NCI-H446 (cell line): ENCODE data around the gene ZNF280D.
"Not testable (repeated sequence)": the region's sequence is repeated elsewhere in the genome, so short reads cannot be mapped to it uniquely, and the experiment has no call there.

Source experiments
- DNase-seq, 2 experiments: peaks; one replicate each; lab custom pipeline; 2025; lab: John Stamatoyannopoulos, UW

Gene ZNF280D

DNA sequence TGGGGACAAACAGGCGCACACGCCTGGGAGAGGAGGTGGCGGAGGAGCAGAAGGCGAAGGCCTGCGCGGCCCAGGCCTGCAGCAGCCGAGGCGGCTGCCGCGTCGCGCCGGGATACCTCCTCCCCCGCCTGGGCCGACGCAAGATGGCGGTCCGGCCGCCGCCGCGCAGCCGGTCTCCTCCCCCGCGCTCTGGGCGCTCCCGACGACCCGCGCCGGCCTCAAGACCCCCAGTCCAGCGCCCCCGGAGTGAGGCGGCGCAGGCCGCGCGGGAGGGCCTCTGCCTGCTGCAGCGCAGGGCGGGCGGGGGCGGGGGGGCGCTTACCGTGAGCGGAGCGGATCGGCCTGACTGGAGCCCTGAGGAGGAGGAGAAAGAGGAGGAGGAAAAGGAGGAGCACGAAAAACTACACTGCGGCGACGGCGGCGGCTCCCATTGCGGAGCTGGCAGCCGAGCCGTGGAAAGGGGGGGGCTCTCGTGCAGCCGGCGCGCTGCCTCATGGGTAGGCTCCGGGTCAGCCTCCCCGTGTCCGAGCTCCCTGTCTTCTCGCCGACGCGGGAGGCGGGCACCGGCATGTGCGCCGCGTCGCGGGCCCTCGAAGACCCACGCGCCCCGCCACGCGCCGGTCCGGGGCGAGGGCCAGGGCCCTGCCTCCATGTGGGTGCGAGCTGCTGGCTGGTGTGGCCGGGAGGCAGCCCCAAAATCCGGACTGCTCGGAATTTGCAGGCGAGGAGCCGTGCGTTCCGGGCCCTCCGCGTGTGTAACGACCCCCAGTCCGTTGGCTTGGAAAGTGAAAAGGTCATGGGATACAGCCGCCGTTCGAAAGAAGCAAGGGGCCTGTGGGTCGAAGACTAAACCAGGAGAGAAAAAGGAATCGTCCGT is at the start of gene ZNF280D:
ZNF280D (minus strand) TSS at position 374 of the 877 bp plus-strand sequence. CDS start 26,400 bp downstream, outside the sequence.
- DNase-seq: peak; percentile 65 to 79

DNA sequence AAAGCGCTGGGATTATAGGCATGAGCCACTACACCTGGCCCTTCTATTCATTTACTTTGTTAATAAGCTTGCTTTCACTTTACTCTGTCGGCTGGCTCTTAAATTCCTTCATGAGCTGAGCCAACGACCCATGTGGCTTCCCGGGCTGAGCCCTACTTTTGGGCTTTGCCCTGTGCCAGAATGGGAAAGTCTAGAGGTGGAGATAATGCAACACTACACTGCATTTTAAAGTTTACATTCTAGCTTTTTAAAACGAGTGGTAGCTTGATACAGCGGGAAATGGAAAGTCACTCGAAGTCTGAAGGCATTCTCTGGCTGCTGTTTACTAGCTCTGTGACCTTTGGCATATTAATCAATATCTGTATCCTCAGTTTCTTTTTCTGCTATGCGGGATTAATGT is 49.0 kb upstream of the ZNF280D start:
- no peak for DNase-seq

- no peak for DNase-seq
These were observed 48.4 kb upstream of the ZNF280D start for GRCh38 chr15:56781666-56782065.

- DNase-seq: not testable (repeated sequence)
These were observed 46.9 kb upstream of the ZNF280D start for GRCh38 chr15:56780102-56780725.

DNA sequence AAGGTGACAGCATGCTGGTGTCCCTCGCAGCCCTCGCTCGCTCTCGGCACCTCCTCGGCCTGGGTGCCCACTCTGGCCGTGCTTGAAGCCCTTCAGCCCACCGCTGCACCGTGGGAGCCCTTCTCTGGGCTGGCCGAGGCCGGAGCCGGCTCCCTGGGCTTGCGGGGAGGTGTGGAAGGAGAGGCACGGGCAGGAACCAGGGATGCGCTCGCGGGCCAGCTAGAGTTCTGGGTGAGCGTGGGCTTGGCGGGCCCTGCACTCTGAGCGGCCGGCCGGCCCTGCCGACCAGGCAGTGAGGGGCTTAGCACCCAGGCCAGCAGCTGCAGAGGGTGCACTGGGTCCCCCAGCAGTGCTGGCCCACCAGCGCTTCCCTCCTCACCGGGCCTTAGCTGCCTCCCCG is 46.1 kb upstream of the ZNF280D start:
- not testable (repeated sequence) for DNase-seq

GRCh38 chr15:56778761-56779160 is 45.5 kb upstream of the ZNF280D start:
- no peak for DNase-seq

GRCh38 chr15:56776839-56777238 is 43.5 kb upstream of the ZNF280D start:
- DNase-seq: no peak

DNA sequence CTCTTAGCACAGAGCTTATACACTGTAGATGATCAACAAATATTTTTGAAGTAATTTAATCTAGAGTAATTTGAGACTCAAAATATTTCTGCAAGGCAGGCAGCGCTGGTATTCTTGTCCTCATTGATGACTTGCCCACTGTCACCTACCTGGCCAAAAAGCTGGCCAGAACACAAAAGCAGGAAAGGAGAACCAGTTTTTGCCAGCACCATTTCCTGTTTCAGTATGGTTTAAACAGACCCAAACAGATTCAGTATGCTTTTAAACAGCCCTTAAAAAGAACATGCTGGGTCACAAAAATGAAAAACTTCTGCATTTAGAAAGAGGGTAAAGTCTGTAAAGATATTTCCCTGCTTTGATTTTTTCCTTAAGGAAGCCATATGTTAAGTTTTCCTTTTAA is 42.3 kb upstream of the ZNF280D start:
- DNase-seq: no peak

DNA sequence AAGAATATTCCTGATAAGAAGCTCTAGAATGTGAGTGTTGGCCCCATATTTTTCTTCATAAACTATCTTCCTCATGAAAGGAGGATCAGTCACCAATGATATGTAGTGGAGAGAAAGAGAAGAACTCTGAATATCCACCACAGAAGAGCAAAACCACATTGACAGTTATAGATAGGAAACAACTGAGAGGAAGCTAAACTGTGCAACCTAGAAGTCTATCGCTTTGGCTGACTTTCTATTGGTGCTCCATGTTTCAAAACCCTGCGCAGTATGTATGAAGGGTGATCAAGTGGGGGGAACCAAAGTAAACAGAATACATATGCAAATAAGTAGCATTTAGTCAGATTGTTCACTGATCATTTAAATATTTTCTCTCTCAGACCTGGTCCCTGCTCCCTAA is 41.0 kb upstream of the ZNF280D start:
- no peak for DNase-seq

GRCh38 chr15:56772868-56773639 is 39.7 kb upstream of the ZNF280D start:
- DNase-seq: no peak

- no peak for DNase-seq
These were observed 36.9 kb upstream of the ZNF280D start for GRCh38 chr15:56770173-56770572.

GRCh38 chr15:56767315-56767714 is 34.0 kb upstream of the ZNF280D start:
- DNase-seq: no peak

DNA sequence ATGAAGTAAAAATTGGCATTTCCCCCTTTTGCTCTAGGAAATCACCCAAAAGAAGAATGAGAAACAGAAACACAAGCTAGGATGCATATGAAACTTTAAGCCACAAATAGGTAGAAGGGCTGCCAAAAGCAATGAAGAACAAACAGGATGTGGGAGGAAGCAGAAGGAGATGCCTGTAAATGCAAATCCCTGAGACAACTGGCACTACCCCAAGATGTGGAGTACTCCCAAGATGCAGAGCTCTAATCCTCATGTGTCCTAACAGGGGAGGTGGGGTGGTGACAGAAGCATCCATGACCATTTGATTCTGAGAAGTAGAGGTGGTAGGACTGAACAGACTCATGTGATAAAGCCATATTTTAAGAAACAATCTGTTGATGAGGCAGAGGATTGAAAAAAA is 31.9 kb upstream of the ZNF280D start:
- peak in 1 of 2 experiments; percentile 17 for DNase-seq

DNA sequence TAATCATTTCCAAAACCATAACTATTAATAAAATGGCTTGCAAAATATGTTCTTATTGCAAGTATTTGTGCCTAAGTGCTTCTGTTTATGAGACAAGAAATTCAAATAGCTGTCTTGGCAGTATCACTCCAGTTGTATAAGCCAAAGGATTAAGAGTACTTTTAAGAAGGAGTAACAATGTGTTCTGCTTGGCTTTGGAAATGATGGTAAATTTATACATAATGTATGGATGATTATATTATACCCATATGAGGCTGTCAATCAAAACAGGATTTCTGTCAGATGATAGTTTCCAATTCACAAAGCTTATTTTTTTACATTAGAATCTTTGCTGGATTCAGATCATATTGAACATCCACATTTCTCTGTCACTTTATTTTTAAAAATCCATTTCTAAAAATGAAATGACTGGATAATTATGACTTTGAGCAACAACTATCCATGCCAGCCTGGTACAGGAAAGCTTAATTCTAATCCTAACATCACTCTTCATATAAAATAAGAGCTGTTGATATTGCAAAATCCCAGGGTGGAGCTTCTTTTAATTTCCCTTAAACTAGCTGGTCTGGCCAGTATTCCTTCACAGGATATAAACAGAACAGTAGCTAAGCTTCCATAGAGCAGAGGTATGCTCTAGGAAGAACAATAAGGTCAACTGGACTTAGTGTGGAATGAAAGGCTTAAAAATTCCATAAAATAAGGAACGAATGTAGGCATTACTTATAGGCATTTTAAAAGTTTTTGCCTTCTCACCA is 30.0 kb upstream of the ZNF280D start:
- DNase-seq: no peak

- no peak for DNase-seq
These were observed 26.9 kb upstream of the ZNF280D start for GRCh38 chr15:56760186-56760585.

- DNase-seq: no peak
These were observed 26.1 kb upstream of the ZNF280D start for GRCh38 chr15:56759450-56759845.

DNA sequence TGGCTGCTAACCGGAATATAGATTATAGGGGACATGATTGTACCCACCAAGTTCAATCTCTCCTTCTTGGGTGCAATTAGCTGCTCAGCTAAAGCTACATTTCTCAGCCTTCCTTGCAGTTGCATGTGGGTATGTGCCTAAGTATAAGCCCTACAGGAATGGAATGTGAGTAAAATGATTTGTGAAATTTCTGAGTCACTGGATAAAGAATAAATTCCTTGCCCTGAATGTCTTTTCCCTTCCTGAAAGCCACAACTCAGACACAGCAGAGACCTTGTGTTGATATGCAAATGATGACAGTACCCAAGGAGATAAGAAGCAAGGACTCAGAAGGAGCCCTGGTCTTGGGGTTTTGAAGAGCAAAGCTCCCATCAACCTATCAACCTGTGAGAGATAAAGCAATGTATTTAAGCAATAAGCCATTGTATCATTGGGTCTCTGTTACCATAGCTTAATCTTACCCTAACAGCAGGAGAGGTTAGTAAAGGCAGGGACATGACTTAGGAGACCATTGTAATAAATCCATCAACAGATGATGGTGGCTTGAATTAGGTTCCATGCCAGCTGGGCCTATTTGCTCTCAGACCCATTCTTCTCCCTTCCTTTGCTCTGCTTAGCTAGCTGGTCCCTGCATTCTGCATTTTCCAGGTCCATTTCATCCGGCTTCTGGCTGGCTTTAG is 25.6 kb upstream of the ZNF280D start:
- no peak for DNase-seq

DNA sequence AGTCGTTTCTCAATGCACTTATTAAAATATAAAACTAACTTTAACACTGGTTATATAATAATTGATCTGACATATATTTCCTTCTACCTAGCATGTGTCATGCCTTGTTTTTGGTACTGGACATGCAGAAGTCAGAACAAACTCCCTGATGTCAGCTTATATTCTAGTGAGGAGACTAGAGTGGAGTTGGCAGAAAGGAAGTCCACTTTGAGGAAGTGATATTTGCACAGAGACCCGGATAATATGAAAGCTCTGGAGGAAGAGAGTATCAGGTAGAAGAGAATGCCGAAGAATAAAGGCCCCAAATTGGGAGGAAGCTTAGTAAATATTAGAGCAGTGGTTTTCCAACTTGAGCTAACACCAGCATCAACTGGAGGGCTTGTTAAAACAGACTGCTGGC is 24.6 kb upstream of the ZNF280D start:
- DNase-seq: no peak

DNA sequence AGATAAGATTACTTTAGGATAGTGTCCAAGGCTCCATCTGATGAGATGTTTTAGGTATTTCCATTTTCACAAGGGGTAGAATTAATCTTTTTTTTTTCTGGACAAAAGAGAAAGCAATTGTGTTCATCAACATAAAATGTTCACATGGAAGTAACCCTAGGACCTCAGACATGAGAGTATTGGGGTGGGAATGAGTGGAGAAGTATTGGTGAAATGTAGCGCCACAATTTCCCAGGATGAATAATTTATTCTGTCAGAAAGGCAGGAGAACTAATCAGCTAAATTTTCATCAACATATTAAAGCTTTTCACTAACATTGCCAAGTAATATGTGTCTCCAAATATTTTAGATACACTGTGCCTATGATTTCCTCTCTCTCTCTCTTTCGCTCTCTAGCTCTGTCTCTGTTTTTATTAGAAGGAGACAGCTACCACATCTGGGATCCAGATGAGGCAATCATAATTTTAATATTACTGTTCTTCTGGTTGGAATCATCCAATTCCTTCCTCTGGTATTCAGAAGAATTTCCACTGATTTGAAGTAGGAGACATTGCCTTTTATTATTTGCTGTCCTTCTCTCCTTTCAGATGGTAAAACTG is 21.6 kb upstream of the ZNF280D start:
- no peak for DNase-seq

GRCh38 chr15:56752986-56753385 is 19.7 kb upstream of the ZNF280D start:
- no peak for DNase-seq

DNA sequence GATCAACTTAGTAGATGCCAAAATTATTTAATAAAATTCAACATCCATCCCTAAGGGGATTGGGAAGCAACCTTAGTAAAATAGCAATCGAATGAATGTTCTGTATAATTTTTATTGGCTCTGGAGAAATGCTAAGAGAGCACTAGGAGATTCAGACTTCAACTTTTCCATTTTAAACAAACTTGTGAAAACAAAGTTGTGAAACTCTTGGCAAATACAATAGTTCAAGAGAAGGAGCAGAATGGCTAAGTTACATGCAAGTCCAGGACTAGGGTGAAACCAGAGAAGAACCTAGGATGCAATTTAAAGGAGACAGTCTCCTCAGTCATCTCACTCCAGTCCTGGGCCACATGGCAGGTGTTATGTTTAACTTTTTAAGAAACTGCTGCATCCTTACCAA is 16.7 kb upstream of the ZNF280D start:
- no peak for DNase-seq
